GM21723 (cell line): ENCODE measurements around the gene SLC22A23.
"Not testable (repeated sequence)": the region's sequence is repeated elsewhere in the genome, so short reads cannot be mapped to it uniquely, and the experiment has no call there.

Source experiments
- ATAC-seq: cut with Tn5 transposase; IDR thresholded peaks from one replicate; pipeline ENCODE4 v1.9.1; 2021; ENCODE audit warnings: mild to moderate bottlenecking, moderate library complexity; ENCODE audit not compliant: unreplicated experiment

SLC22A23 gene

DNA sequence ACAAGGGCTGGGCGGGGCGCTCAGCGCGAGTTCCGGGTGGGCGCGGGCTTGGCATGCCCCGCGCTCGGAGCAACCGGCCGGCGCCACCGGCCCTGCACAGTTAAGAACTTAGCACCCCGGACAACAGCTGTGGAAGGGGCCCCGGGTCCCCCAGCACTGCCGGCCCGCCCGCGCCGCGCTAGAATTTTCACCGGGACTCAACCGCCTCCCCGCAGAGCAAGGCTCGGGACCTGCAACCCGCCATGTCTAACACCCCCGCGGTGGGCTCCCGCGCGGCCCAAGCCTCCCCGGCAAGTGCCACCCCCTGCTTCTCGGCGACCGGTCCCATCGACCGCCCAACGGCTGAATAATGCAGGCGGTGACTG lies 203.3 kb downstream of the SLC22A23 start:
- no peak for ATAC-seq

DNA sequence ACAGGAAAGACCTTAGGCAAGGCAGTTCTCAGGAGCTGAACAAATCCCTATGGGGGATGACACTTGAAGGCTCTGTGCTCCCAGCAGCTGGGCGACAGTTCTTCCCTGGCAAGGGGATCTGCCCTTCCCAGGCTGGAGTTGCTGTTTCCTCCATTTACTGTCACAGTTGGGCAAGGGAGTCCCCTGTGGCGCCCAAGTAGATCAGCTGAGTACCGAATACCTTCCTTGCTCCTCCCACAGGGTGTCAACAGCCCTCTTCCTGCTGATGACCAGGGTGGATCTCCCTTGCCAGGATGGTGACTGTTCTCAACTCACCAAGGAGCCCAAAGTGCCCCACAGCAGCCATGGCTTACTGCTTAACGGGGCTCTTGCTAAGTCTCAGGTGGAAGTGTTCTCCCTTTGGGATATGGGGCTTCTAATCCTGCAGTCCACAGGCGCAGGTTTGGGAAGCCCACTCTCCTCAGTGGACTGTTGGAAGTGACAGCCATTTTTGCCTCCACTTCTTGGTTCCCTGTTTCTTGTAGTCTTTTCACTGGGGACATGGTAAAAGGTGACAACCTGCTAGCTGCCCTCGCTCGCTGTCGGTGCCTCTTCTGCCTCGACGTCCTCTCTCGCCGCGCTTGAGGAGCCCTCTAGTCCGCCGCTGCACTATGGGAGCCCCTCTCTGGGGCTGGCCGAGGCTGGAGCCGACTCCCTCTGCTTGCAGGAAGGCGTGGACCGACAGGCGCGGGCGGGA lies 203.8 kb downstream of the SLC22A23 start:
- no peak for ATAC-seq

DNA sequence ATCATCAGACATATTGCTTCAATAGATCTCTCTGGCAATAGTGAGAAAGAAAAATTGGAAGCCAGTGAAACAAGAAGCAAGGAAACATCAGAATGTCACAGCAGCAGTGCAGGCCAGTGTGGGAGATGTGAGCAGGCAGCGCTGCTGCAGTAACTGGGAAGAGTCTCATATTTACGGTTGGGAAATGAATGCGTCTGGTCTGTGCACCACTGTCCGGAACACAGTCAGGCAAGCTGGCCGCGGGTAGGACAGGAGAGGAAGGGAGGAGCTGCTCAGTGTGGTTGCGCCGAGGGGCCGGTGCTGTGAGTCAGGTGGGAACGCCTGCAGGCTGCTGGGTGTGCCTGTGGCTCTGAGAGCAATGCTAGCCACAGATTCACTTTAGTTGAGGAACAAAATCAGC lies 204.5 kb downstream of the SLC22A23 start:
- ATAC-seq = no peak

DNA sequence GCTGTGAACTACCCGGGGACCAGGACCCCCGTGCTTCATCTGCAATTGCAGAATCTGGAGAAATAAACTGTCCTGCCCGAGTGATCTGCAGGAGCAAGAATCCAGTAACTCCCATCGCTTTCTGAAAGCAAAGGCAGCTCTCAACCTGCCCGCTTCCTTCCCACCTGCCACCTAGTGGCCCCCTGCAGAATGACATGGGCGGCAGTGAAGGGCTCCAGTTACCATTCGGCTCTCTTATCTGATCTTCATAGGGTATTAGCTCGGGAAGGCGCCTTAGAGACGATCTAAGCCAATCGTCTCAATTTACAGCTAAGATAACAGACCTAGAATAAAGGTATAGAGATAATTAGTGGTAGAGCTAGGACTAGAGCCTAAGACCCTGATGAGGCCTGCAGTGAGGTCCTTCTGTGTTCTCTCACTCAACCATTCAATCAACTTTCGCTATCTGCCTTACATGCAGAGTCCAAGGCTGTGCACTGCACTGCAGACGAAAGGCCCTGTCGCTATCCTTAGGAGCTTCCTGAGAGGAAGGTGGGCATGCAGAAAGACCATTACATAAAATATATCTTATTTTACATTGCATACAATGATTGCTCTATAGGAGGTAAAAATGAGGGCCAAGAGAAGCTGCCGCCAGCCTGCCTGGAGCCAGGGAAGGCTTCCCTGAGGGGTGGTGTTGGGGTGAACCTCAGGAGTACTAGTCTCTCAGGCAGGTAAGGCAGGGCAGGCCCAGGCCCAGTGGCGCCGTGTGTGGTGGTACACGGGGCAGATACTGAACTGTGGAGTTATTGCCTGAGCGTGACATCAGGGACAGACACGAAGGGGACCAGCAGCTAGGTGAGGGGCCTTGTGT lies 205.2 kb downstream of the SLC22A23 start:
- ATAC-seq = peak; percentile 89

DNA sequence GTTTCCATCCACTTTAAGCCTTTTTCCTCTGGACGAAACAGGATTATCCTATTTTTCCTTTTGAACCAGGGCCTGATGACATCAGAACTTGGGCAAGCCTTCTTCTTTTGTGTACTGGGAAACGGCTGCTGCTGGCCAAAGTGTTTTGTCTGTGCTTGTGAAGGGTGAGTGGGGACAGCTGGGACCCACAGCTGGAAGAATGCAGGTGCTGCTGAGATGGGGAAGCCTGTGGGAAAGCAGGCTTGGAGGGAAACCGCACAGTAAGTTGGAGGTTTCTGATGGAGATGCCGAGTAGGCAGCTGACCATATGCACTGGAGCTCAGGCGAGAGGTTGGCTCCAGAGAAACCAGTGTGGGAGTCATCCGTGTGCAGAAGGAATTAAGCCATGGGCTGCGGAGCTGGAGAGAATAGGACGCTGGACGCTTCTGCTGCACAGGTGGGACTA lies 206.6 kb downstream of the SLC22A23 start:
- no peak for ATAC-seq

DNA sequence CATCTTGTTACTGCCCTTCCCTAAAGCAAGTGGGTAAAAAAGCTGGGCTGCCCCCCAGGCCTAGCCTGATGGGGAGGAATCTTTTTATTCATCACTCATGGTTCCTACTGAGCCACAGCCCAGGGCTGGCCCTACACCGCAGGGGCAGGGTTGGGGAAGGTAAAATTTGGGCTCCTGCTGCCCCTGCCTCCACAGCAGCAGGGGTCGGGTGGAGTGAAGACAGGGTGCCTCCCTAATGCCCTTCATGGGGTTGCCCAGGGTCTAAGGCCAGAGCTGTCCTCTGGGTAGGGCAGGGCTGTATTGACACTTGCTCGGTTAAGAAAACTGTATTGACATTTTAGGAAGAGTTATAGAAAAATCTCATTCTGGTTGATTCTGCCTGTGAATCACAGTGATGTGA lies 207.0 kb downstream of the SLC22A23 start:
- ATAC-seq = no peak

DNA sequence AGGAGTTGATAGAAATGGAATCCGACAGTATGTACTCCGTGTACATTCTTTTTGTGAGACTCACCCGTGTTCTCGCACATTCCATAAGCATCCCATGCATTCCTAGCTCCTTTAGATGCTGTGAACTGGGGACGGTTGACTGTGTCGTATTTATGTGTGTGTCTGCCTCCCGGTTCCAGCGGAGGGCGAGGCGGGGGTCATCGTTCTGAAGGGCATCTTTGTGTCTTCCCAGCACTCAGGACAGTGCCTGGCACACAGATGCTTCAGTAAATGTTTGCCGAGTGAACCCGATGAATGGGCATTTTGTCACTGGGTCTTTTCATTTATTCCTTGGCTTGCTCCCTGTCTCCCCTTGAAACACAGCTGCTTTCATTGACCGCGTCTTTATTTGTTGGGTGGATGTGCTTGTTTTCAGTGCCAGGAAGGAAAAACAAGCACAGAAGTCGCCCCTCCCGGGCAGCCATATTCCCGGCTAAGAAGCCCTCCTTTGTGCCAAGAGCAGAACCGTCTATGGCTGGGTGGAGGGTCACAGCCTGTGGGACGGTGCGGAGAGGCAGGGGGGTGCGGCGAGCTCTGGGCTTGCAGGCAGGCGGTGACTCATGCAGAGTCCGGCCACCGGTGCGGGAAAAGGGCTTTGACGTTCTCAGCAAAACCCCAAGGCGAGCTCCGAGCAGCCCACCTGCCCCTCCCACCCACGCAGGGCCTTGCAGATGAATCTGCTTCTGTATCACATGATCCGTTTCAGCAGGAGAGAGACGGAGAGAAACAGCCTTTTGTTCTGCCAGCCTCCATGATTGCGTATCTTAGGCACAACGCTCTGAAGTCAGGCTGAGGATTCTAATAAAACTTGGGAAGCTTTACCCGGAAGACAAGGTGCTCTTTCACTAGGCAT lies 209.3 kb downstream of the SLC22A23 start:
- no peak for ATAC-seq

DNA sequence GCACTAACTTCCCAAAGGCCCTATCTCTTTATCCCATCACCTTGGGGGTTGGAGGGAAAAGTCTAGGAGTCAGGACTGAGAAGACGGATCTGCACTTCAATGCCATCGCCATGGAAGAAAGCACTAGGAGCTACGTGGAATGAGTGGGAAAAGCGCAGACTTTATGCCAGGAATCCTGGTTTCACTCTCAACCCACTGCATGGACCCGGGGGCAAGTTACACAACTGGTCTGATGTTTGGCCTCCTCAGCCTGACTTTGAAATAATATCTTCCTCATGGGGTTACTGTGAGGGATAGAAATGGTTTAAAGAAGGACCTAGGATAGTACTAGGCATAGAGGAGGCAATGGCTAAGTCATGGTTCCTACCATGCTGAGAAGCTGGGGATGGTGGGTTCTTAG lies 211.6 kb downstream of the SLC22A23 start:
- ATAC-seq = no peak

DNA sequence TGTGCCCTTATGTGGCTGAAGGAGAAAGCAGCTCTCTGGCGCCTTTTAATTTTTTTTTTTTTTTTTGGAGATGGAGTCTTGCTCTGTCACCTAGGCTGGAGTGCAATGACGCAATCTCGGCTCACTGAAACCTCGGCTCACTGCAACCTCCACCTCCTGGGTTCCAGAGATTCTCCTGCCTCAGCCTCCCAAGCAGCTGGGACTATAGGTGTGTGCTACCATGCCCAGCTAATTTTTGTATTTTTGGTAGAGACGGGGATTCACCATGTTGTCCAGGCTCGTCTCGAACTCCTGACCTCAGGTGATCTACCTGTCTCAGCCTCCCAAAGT lies 212.1 kb downstream of the SLC22A23 start:
- not testable (repeated sequence) for ATAC-seq

DNA sequence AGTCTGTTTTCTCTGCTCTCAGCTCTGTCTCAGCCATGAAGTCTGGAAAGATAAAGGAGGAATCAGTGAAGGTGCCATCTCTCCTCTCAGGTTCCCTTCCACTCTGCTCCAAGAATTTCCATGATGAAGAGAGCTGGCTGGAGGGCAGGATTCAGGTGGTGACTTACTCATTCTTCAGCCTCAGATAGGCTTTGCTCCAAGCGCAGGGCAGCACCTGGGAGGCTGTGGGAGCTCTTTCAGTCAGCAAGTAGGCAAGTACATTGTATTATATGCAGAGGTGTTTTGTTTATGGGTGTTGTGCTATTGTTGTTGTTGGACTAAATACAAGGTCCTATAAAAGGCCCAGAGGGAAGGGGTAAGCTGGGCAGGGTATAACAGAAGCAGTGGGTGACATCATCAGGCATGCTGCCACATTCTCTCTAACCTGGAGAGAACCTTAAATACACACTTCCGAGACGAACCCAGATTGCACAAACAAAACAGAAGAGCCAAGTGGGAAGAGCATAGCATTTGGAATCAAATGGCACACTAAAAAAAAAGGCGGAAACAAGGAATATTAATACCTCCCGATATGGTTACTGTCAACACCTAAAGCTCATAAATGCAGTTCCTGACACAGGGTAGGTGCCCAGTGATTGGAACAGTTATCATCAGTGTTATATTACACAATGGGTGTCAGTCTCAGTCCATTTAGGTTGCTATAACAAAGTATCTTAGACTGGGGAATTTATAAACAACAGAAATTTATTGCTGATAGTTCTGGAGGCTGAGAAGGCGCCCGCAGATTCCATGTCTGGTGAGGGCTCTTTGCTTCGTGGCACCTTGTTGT lies 212.6 kb downstream of the SLC22A23 start:
- ATAC-seq = no peak

DNA sequence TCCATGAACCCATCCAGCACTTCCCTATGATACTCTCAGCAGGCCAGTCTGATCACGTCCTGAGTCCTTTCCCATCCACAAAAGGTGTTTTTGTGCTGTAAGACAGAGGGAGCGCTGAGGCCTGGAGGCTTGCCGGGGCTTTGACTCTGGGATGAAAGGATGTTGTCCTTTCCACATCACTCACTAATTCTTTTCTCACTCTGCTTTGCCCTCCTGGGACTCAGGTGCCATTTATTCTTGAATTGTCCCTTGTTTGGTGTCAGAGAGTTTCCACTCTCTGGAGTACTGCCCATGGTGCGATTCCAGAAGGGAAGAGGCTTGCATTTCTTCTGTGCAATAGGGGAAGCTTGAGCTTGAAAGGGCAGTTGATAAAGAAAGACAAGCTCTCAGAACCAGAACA lies 214.1 kb downstream of the SLC22A23 start:
- no peak for ATAC-seq

DNA sequence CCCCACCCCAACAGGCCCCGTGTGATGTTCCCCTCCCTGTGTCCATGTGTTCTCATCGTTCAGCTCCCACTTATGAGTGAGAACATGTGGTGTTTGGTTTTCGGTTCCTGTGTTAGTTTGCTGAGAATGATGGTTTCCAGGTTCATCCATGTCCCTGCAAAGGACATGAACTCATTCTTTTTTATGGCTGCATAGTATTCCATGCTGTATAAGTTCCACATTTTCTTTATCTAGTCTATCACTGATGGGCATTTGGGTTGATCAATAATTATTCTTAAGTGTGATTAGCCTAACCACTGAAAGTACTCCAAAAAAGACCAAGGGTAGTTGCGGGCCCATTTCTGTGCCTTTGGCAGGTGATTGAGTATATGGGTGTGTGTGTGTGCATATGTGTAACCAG lies 215.1 kb downstream of the SLC22A23 start:
- ATAC-seq = not testable (repeated sequence)

DNA sequence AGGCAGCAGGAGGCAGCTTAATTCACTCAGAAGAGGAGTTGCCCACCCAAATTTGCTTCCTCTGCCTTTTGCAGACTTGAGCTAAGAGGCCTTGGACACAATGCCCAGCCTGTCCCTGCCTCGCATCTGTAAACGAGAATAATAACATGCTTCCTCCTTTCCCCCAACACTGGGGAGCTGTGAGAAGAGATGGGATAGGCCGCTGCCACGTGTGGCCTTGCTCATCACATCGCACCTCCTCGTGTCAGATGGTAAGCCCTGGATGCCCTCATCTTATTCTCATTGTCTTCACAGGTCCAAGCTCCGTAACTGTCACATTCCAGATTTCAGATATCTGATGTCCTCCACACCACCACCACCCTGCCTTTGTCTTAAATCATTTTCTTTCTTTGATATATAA lies 216.3 kb downstream of the SLC22A23 start:
- ATAC-seq = no peak

DNA sequence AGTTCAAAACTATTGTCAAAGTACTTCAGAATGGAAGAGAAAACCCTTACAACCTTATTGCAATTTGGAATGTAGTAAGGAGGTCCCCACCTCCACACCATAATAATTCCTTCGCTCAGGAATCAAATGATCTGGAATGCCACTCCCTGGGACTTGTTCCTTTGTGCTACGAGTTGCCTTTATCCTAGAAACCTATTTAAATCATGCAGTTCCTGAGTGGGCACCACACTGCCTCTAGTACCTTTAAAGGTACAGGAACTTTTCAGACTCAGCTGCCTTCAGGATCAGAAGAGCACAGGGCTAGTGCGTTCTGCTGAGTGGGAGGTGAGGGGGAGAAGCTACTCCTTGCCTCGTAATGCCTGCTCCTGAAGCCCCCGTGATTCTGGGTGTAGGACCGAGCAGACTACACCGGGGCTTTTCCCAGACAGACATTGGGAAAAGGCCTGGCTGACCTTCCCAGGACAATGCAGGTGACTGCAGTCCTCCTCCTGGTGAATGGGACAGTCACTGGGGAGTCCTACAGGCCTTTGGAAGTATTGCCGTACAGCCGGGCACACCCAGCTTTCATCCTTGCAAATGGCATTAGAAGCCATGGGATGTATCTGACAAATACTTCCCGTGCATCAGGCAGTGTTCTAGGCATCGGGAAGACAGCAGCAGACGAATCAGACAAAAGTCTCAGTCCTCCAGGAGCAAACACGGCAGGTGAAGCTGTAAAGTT lies 217.6 kb downstream of the SLC22A23 start:
- ATAC-seq = no peak

DNA sequence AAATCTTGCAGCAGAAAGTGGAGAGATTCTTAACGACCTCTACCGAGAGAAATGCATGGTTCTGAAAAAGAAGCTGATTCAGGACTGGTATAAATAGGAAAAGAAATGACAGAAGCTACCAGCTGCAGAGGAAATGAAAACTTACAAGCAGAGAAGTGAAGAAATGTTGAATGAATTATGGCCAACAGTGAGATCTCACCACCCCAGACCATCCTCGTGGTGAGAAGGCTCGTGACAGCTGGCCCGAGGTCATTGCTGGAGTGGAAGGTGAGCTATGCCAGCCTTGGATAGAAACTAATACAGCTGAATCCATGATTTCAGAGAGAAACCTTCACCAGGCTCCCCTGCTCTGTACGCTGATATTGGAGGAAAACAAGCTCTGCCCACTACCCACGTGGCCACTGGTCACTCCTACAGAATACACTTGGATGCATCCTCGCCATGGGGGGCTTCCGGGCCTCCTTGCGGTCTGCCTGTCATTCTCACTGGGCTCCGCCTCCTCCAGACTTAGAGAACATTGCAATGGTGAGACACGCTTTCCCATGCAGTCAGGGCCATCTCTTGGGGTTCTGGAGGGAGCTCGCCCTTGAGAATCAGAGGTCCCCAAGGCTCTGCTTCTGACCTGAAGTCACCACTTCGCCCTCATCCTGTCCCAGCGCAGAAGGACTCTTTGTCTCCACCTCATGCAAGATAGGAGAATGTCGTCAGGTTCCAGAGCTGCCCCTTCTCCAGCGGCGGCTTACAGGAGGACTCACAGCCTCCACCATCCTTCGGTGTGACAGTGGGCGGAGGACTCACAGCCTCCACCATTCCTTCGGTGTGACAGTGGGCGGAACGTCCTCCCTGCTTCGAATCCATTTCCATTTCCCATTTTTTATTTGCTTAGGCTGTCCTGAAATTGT lies 218.8 kb downstream of the SLC22A23 start:
- ATAC-seq = no peak

DNA sequence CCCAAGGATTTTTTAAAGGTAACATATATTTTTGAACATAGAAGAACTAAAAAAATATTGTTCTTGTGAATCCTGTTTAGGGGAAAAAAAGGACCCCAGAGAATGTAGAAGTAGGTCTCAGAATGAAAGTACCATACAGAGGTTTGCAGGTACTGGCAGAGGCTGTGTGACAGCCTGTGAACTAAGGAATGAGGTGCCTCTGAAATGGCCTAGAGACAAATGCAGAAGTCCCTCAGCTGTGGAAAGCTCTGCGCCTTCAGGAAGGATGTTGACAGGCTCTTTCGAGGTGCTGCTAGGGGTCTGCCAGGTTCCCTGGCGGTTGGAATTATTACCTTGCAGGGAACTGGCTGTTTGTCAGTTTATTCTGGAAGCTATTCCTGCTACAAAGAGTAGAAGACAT lies 220.8 kb downstream of the SLC22A23 start:
- no peak for ATAC-seq

DNA sequence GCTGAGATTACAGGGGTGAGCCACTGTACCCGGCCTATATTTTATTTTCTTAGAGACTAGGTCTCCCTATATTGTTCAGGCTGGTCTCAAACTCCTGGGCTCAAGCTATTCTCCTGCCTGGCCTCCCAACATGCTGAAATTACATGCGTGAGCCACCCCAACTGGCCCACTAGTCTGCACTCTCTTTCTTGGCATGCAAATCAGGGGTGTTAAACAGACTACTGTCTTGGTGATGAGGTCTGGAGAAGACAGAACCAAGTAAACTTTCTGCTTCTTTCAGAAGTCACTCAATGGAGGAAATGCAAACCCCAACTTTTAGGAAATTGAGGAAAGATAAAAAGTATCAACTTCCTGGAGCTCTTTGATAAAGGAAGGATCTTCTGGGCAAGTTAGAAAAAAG lies 221.4 kb downstream of the SLC22A23 start:
- peak; percentile 49 for ATAC-seq

DNA sequence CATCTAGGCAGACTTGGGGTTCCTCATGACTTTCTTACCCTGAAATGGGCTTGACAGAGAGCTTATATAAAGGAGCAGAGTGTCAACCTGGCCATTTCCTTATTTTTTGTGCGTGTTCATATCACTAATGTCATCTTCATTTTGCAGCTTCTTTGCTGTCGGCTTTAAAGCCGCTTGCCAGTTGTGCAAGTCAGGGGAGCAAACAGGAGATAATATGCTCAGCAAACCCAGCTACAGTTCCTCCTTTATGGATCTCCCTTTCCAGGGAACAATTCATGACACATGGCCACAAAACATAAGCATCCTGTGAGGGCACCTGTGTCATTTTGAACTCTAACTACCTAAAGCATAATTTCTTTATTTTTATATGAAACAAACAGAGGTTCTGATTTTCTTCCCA lies 222.9 kb downstream of the SLC22A23 start:
- ATAC-seq = no peak

DNA sequence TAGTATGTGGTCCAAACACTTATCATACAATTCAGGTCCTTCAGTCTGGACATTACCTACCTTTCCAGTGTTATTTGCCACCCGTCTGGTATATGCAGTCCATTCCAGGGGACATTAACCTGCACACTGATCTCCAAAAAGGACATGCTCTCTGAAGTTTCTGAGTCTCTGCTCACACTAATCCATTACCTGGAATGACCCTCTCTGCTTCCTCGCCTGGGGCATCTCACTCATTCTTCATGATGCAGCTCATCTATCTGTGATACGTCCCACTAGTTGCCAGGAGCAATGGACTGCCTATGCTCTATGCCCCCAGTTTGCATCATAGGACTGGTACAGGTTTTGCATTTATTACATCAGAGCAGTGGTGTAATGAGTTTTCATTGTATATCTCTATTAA lies 223.5 kb downstream of the SLC22A23 start:
- no peak for ATAC-seq
